Kidney epithelial cell (primary cell): ENCODE data around the gene MAPRE3. TPM values are rescaled to one million over a fixed set of nuclear protein-coding genes. Genes with fewer than 3 reads are reported as not detected.

Experiments used
- DNase-seq: peaks from one replicate; pipeline ENCODE4 v3.0.0-alpha.2; 2010; ENCODE audit warnings: low read depth
- H3K27me3 ChIP-seq: 2 replicates; pipeline ENCODE4 v1.6.0; 2011; ENCODE audit warnings: low read length; ENCODE audit not compliant: control insufficient read depth, insufficient read depth
- H3K36me3 ChIP-seq: 2 replicates; pipeline ENCODE4 v1.5.1; 2011; ENCODE audit warnings: low read length; ENCODE audit not compliant: control insufficient read depth, insufficient read depth
- H3K4me3 ChIP-seq: 2 replicates; pipeline ENCODE4 v1.5.1; 2011; ENCODE audit warnings: low read depth, mild to moderate bottlenecking, control low read depth, low read length
- total RNA-seq: library from RNA; depleted of rRNA; stranded (reverse); fragments of >200 nt; gene quantifications from 2 replicates; pipeline ENCODE4 v1.2.3, GENCODE V29; 2015
- TF ChIP-seq, protein P1 (sequence below): IDR thresholded peaks from 2 replicates; pipeline ENCODE4 v1.5.1; 2011; ENCODE audit warnings: mild to moderate bottlenecking, moderate library complexity, low read length, control low read depth, inconsistent platforms; ENCODE audit not compliant: insufficient read depth, poor library complexity, severe bottlenecking

MAPRE3 gene
- total RNA-seq, 1 donor from 2014 or later: 4.6 TPM

DNA sequence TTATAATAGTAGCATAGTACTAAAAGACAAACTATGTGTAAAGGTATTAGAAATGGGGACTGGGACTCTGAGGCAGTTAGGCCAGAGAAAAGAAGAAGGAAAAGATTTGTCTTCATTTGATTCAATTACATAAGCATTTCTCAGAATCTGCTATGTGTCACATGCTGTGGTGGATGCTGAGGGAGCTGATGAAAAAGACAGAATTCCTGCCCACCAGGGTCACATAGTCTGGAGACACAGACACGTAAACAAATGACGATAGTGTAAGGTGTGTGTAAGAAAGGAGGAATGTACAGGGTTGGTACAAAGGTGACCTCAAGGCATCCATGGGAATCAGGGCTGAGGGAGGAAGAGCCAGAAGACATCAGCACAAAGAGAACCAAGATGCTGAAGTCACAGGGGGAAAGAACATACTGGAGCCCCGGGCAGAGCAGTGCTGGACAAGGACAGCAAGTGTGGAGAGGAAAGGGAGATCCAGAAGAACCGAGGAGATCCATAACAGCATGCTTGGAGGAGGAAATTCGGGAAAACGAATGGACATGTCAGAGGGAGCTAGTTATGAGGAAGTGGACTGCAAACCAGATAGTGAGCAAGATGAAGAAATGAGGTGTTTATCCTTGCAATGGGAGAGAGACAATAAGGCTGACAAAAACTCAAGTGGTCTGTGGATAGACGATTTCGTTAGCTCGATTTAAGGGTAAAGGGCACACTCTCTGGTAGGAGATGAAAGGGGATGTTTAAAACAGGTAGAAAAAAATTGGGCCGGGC is 1.2 kb upstream of the MAPRE3 start:
- Histone ChIP-seq H3K36me3 (no peaks in the 10 kb centered on the region), H3K27me3 (peaks cover 5% of the 10 kb centered on the region), H3K4me3 (no peak overlapping the region)
- TF ChIP-seq, protein P1, sequence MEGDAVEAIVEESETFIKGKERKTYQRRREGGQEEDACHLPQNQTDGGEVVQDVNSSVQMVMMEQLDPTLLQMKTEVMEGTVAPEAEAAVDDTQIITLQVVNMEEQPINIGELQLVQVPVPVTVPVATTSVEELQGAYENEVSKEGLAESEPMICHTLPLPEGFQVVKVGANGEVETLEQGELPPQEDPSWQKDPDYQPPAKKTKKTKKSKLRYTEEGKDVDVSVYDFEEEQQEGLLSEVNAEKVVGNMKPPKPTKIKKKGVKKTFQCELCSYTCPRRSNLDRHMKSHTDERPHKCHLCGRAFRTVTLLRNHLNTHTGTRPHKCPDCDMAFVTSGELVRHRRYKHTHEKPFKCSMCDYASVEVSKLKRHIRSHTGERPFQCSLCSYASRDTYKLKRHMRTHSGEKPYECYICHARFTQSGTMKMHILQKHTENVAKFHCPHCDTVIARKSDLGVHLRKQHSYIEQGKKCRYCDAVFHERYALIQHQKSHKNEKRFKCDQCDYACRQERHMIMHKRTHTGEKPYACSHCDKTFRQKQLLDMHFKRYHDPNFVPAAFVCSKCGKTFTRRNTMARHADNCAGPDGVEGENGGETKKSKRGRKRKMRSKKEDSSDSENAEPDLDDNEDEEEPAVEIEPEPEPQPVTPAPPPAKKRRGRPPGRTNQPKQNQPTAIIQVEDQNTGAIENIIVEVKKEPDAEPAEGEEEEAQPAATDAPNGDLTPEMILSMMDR: no peak
- DNase-seq: no peak

DNA sequence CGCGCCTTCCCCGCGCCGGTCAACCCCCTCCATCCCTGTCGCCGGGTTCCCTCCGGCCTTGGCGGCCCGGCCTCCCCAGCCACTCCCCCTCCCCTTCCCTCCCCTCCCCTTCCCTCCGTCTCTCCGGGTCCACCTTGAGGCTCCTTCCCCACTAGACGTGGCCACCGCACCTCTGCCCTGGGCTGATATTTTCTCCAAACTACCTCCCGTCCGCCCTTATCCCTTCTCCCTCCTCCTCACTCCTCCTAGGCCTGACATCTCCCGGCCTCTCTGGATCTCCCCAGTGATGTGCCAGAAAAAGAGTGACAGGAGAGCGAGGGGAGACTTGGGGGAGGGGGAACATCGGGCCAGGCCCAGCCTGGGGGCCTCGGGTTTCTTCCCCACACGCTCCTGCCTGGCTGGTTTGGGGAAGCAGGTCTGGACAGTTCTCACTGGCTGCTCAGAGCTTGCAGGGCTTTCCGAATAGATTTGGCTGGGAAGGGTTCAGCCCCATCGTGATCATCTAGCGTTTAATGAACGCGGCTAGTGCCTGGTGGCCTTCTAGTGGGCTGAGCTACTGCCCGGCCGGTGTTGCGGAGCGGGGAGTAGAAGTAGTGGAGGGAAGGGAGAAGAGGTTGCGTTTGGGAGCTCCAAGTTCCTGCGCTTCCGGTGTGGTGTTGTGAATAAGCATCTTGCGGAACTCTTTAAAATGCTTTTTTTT is 641 bp downstream of the MAPRE3 start:
- DNase-seq: no peak
- H3K4me3 ChIP-seq: peak overlapping the region; percentile 78
- TF ChIP-seq, protein P1: no peak

DNA sequence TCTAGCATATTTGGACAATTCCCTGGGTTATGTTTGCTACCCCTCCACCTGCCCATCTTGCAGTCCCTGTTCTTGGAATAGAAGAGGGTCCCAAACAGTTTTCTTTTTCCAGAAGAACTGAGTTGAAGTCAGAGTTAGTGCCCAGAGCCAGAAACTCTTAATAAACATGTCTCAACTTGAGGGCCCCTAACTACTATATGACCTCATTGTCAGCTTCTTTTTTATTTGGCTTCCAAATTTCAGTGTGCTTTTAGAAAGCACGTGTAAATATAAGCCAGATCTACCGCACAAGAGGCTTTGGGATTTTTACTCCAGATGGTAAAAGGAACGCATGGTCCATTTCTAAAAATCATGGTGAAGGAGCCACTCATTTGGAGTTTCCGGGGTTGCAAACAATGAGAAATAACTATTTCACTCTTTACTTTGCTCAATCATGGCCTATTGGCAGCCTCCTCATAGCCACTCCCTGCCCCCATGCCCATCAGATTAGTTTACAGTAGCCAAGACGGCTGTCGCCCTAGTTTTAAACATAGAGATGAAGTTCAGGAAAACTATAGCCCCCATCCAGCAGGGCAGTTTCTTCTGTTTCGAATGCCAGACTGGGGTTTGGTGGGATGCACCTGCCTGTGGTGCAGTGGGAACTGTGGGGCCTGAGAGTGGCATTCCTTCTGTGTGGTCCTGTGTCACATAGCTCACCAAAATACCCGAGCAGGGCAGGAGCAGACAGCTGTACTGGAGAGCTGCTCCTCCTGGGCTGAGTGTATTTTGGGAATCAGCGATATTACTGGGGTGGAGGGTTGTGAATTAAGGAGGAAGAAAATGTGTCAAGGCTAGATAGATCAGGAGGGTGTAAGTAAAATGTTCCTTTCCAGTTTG is 1.7 kb downstream of the MAPRE3 start:
- H3K4me3 ChIP-seq: no peak overlapping the region
- H3K36me3 ChIP-seq: no peaks in the 10 kb centered on the region
- DNase-seq: no peak
- peaks cover 7% of the 10 kb centered on the region for H3K27me3 ChIP-seq
- TF ChIP-seq, protein P1: no peak

More for the DNA sequence above, 641 bp downstream of the MAPRE3 start:
- Histone ChIP-seq H3K27me3 (peaks cover 7% of the 10 kb centered on the region), H3K36me3 (no peaks in the 10 kb centered on the region)

DNA sequence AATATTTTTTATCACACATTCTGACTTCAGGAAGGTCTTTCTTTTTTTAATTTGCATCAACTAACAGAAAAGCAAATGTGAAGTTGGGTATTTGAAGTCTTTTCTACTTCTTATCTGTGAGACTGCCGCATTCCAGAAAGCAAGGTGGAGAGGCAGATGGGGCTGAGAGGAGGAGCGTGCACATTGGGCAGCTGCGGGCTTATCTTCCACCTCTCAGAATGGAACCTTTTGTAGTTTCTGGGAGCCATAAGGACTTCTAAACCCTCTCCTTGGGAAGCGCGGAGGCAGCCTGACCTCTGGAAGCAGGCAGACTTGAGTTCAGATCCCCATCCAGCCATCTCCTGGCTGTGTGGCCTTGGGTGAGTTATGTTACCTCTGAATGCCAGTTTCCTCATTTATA is 3.9 kb downstream of the MAPRE3 start:
- peaks cover 4% of the 10 kb centered on the region for H3K27me3 ChIP-seq
- no peak for DNase-seq
- TF ChIP-seq, protein P1: no peak
- H3K4me3 ChIP-seq: no peak overlapping the region
- H3K36me3 ChIP-seq: no peaks in the 10 kb centered on the region

DNA sequence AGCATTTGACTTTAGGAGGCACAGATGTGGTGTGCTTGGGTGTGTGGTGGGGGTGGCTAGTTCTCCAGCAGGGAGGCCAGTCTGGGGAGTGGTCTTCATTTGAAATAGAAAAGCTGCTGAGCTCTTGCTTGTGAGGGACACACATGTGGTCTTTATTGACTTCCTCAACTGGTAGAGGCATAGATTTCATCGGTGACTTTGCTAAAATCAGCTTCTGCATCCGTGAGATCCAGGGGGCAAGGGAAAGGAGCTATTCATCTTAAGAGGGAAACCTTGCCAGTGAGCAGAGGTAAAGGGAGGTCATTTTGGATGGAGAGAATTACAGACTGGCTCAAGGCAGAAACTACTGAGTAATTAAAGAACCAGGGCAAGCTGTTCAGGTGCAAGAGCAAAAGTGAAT is 4.7 kb downstream of the MAPRE3 start:
- DNase-seq: no peak
- H3K36me3 ChIP-seq: no peaks in the 10 kb centered on the region
- H3K27me3 ChIP-seq: peaks cover 2% of the 10 kb centered on the region
- H3K4me3 ChIP-seq: no peak overlapping the region
- TF ChIP-seq, protein P1: no peak
